AML-193 (cell line): ENCODE data around the gene CD226.
"Not testable (repeated sequence)": the region's sequence is repeated elsewhere in the genome, so short reads cannot be mapped to it uniquely, and the experiment has no call there.

Experiments
- DNase-seq, 2 experiments: peaks; one replicate each; lab custom pipeline; 2025; lab: John Stamatoyannopoulos, UW

CD226 gene

DNA sequence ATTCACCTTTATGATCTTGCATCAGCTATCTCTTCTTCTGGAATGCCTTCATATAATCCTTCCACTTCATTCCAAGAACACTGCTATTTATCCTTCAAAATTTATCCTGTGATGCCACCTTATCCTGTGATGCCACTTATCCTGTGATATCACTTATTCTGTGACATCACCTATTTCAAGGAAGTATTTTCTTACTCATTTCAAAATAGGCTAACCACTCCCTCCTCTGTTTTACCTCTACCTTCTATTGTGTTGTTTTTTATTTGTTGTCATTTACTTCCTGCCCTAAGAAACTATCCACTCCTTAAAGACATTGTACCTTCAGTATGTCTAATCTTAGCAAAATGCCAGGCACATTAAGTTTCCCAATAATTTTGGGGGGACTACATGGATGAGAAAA lies 38.8 kb downstream of the CD226 start:
- DNase-seq: no peak

- no peak for DNase-seq
Measured at GRCh38 chr18:69906765-69907164, 40.9 kb downstream of the CD226 start.

DNA sequence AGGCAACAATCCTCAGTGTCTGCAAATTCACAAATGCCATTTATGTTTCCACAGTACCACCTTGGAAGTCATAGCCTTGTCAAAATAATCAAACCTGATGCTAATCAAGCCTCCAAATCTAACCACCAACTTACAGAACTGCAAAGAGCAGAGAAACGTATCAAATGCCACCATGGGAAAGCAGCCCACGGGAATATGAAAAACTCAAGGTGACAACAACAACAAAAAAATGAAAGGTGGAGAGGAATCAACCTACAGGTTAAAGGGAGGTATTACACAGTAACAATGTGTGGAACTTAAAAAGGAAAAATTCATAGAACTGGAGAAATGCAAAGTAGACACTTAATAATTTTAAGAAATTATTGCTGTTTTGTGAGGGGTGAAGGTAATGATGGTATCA lies 46.7 kb downstream of the CD226 start:
- DNase-seq: no peak

DNA sequence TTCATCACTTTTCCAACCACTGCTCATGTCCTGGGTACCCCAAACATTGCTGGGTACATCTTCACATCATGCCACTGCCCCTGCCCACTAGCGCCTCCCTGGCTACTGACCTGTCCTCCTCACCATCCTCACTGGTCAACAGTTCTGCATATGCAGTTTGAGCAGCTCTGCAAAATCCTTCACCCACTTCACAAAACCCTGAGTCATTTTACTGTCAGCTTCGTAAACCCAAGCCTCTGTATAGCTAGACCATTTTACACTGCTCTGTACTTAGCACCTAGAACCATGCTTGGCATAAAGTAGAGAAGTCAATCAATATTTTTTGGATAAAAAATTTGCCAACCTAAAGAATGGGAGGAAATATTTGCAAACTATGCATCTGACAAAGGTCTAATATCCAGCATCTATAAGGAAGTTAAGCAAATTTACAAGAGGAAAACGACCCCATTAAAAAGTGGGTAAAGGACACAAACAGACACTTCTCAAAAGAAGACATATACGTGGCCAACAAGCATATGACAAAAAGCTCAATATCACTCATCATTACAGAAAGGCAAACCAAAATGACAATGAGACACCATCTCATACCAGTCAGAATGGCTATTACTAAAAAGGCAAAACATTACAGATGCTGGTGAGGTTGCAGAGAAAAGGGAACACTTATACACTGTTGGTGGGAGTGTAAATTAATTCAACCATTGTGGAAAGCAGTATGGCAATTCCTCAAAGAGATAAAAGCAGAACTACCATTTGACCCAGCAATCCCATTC lies 48.3 kb downstream of the CD226 start:
- not testable (repeated sequence) for DNase-seq

GRCh38 chr18:69898241-69898861 lies 49.3 kb downstream of the CD226 start:
- DNase-seq: peak; percentile 10 to 25

DNA sequence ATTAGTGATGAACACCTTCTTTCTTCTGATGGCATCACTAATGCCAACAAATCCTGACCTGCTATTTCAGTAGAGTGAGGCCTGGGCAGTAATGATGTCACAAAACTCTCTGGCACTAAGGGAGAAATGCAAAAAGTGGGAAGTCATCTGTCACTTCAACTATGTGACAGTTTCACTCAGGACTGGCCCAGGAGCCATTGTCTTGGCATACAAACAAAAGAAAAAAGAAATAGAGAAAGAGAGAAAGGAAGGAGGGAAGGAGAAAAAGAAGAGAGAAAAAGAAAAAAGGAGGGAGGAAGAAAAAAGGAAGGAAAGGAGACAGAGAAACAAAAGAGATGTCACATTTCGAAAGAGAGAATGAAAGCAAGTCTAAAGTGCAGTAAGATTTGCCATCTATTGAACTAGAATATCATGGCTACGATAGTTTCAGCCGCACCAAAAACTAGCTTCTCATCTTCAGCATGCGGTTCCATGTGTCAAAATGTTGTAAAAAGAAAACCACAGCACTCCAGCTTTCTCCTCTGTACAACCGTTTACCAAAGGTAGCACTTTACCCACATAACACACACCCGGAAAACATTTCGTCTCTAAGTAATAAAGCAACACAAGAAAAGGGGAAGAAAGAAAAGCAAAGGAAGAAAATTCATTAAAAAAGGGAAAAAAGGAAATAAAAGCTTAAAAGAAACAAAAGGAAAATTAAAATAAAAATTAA lies 50.1 kb downstream of the CD226 start:
- DNase-seq: peak; percentile 19 to 24

- no peak for DNase-seq
Measured at GRCh38 chr18:69895066-69896047, 52.3 kb downstream of the CD226 start.

DNA sequence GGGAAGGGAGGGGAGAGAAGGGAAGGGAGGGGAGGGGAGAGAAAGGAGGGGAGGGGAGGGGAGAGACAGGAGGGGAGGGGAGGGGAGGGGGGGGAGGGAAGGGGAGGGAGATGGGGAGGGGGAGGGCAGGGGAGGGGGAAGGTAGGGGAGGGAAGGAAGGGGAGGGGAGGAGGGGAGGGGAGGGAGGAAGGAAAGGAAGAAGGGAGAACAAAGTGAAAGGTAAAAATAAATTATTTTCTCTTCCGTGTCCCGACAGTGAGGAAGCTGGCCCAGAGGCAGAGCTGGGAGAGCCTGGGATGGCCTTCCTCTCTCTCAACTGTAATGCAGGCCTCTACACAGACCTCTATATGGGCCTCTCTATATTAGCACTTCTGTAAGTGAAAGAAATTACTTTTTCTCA lies 53.2 kb downstream of the CD226 start:
- DNase-seq: no peak

GRCh38 chr18:69890558-69890957 lies 57.1 kb downstream of the CD226 start:
- no peak for DNase-seq

DNA sequence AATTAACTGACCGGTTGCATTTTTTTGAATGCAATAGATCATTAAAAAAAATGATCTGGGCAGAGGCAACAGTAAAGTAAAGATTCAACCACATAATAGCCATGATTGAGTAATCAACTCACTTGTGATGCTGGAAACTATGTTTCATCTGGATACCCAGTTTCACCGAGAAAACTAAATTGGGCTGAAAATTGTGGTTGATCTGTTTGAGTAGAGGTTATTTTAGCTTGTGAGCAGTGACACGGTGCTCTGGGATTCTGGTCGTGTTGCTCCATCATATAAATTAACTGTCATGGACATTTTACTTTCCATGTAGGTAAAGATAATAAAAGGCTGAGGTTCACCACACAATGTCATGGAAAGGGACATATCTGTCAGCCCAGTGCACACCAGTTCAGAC lies 58.7 kb downstream of the CD226 start:
- no peak for DNase-seq

GRCh38 chr18:69887256-69887655 lies 60.4 kb downstream of the CD226 start:
- no peak for DNase-seq

GRCh38 chr18:69885841-69886531 lies 61.7 kb downstream of the CD226 start:
- no peak for DNase-seq

GRCh38 chr18:69885355-69885754 lies 62.3 kb downstream of the CD226 start:
- DNase-seq: no peak

DNA sequence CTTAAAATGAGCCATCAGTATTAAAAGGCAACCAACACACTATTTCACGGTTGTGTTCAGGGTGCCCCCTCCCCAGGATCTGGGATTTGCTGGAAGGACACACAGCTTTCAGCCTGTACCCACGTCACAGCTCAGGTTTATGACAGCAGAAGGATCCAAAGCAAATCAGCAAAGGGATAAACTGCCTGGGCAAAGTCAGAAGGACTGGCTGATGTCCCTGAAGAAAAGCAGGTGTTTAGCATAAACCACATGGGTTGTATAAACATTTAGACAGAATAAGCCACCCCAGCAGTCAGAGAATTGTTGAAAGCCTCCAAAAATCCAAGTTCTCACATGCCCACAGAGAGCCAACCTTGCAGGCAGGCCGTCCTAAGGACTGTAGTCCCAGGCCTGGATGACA lies 63.9 kb downstream of the CD226 start:
- DNase-seq: no peak

GRCh38 chr18:69882965-69883668 lies 64.6 kb downstream of the CD226 start:
- no peak for DNase-seq

DNA sequence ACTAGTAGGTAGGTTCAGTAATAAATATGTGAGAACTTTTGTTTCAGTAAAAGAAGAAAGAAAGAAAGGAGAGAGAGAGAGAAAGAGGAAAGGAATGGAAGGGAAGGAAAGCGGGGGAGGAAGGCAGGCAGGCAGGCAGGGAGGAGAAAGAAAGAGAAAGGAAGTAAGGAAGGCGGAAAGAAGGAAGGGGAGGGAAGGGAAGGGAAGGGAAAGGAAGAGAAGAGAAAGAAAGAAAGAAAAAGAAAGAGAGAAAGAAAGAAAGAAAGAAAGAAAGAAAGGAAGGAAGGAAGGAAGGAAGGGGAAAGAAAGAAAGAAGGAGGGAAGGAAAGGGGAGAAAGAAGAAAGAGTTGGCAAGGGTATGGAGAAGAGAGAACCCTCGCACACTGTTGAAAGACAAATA lies 67.6 kb downstream of the CD226 start:
- no peak for DNase-seq

- DNase-seq: not testable (repeated sequence)
Measured at GRCh38 chr18:69879051-69879450, 68.6 kb downstream of the CD226 start.

DNA sequence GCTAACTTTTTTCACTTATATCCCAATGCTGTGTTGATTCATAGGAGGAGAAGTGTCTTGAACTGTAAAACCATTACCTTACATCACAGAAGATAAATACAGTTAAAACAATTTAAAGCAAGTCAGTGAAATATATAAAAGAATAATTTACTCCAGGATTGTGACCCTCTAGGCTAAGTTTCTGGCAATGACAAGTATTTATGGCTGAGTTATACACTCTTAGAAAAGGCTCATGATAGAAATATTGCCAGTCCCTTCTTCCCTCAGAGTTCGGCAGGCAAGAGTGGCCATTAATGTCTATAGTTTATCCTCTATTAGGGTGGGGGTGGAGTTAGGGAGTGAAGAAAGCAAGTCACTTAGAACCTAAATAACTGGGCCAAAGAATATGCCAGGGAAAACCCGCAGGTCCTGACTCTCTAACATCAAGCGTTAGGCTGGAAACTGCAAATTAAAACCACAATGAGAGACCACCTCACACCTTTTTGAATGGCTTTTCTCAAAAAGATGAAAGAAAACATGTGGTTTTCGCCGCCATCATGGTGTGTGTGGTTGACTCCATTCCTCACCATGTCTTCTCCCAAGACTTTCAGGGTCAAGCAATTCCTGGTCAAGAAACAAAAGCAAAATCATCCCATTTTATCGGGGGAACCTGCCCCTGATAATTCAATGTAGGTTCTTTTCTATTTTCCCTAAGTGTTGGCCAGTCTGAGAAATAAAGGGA lies 69.3 kb downstream of the CD226 start:
- DNase-seq: no peak

- DNase-seq: no peak
Measured at GRCh38 chr18:69876490-69876889, 71.2 kb downstream of the CD226 start.

- DNase-seq: no peak
Measured at GRCh38 chr18:69874058-69874457, 73.6 kb downstream of the CD226 start.
